SK-N-DZ (cell line): ENCODE results near the gene PRAF2. TPM values are rescaled to one million over a fixed set of nuclear protein-coding genes. Genes with fewer than 3 reads are reported as not detected.

Experiments
- DNase-seq: peaks from one replicate; pipeline ENCODE4 v3.0.0-alpha.2; 2015; ENCODE audit warnings: low spot score
- polyA plus RNA-seq, 2 experiments: library from polyadenylated mRNA; depleted of rRNA; stranded (reverse); fragments of >200 nt; gene quantifications; 2 replicates each; pipeline ENCODE4 v1.2.3, GENCODE V29; 2014

Gene PRAF2
- 13.0 and 16.2 TPM in 2 replicates for polyA plus RNA-seq (2014; cell fraction: cytosol; rRNA removed)
- 7.0 and 20.0 TPM in 2 replicates for polyA plus RNA-seq (2014; cell fraction: nucleus; rRNA removed)

DNA sequence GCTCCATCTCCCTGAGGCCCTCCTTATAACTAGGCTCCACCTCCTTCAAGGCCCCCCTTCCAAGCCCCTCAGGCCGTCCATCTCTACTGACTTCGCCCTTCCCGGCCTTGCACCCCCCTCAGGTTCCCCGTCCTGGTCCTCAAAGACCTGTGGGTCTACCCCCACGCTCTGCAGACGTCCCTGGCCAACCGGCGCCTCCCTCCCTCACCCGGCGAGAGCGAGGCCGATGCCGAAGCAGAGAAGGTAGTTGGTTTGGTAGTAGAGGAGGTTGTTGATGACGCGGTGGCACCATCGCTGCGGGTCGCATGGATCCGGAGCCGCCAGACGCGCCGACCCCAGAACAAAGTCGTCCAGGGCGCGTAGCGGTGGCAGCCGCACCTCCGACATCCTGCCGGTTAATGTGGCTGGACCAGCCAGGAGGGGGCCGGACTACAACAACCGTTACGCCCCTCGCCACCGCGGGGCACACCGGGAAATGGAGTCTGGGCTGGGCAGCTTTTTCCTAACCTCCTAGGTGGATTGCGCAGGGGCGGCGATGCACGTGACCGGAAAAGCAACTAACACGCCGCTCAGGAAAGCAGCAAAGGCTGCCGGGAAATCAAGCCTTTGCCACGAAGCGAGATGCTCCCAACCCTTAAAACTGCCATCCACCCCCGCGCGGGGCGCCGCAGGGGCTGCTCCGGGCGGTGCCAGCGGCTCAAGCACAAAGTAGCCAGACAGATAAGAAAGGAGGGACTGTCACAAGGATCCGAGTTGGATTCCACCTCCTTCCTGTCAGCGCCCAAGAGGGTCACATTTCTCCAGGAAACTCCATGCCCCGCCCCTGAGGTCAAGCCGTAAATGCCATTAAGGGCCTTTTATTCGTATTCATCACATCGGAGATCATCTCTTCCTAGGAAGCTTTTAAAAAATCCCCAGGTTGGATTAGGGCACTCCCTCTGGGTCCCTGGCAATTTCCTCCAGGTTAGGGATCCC is at the start of gene PRAF2:
Gene PRAF2 (minus strand): TSS at position 402 of the 975 bp plus-strand sequence. CDS start 15 bp downstream, at position 387.
- peak; percentile 90 for DNase-seq

DNA sequence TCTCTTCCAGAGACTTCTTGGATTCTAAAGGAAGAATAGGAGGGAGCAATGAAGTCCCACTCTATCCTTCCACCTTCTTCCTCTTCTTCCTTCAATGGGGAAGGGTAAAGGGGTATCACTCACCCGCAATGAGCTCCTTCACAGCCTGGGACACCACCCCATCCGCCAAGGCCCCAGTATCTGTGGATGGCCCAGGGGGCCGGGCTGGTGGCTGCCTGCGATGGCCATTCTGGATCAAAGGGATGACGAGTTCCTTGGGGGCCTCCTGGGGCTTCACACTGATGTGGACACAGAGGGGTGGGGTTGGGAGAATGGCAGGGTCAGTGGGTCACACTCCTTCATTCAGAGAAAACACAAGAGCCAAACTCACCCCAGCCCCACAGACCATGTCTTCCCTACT is 48.7 kb upstream of the PRAF2 start:
- no peak for DNase-seq

- no peak for DNase-seq
Observed at GRCh38 chrX:49120091-49120490, 46.3 kb upstream of the PRAF2 start.

GRCh38 chrX:49117581-49117980 is 43.8 kb upstream of the PRAF2 start:
- no peak for DNase-seq

DNA sequence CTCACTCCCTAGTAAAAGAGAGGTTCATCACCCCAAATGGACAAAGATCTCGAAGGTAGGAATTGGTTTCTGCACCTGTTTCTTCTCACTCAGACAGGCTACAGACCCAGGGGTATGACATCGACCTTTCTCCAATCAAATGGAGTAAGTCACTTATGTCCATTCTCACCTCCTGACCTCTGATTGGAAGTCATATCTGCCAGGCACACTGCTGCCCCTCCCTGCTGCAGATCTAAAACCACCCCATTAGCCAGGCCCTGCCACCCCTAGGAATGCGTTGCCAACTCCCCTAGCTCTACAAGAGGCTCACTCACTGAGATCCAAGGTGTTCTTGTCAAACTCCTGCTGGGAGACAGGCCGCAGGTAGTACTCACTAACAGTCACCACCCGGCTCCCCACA is 42.9 kb upstream of the PRAF2 start:
- no peak for DNase-seq

DNA sequence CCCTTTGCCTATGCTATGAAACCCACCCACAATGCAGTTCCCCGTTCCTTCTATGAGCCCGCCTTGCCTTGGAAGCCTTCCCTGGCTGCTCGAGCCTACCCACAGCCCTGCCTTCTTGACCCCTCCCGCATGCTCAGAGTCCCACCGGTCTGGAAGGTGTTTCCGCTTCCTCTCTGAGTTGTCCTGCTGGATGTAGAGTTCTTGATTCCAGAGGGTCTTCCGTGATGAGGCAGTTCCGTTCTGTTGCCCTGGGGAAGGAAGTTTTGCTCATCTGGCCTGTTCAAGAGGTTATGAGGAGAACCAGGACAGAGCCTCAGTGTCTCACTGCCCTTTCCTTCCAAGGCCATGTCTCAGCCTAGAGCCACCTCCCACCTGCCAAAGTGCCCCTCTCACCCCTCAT is 42.3 kb upstream of the PRAF2 start:
- no peak for DNase-seq

DNA sequence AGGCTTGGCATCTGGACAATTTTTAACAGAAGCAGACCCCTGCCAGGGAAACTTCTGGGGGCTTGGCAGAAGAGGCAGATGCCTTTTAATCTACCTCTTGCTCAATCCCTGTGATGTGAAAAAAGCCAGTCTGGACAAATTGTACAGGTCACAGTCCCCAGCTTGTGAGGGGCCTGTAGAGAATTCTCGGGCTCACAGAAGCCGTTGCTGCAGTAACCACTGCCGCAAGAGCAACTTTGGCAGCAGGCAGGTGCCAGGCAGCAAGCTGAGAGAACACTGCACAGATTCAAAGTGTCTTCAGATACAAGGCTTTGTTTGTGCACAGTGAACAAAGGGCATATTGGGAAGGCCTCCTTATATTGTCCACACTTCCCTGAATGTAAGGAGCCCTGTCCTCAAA is 38.0 kb upstream of the PRAF2 start:
- DNase-seq: no peak

GRCh38 chrX:49110417-49110816 is 36.6 kb upstream of the PRAF2 start:
- DNase-seq: no peak

- no peak for DNase-seq
Observed at GRCh38 chrX:49108641-49109040, 34.8 kb upstream of the PRAF2 start.

DNA sequence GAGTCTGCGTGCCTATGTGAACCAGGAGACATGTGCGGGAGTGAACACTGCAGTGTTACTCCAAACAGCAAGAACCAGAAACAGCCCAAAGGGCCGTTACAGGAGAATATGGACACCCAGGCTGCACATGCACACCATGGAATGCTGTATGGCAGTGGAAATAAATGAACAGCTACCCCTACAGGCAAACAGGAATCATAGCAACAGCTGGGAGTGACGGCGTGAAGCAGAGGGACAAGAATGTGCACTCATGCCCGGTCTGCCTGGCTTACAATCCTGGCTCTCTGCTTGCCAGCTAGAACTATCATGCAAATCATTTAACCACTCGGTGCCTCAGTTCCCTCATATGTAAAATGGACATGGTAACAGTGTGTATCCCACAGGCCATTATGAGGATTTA is 33.1 kb upstream of the PRAF2 start:
- DNase-seq: no peak

- DNase-seq: no peak
Observed at GRCh38 chrX:49106296-49106695, 32.5 kb upstream of the PRAF2 start.

DNA sequence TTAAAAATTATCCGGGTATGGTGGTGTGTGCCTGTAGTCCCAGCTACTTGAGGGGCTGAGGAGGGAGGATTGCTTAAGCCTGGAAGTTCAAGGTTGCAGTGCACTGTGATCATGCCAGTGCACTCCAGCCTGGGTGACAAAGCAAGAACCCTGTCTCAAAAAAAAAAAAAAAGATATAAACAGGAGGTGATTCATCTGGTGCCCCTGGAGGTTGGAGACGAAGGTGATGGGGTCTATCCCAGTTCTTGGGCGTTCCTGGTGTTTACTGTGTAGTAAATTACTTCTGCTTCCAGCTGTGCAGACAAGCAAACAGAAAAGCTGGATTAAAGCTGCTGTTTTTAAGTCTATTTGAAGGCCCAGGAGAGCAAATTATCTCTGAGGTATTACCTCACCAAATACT is 29.8 kb upstream of the PRAF2 start:
- DNase-seq: no peak

DNA sequence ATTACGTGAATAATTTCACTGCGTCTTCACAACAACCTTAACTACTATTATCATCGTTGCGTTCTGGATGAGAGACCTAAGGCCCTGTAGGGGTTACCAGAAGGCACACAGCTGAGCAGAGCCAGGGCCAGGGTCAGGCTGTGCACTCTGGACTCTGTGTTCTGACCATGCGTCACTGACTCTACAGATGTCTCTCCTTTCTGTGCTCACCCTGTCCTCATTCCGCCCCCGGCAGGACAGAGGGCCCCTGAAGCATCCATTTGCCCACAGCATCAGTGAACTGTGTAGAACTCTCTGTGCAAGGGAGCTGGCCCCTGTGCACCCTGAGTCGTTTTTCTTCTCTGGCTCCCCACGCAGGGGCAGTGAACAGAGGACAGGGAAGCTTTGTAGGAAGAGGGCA is 28.4 kb upstream of the PRAF2 start:
- no peak for DNase-seq

- no peak for DNase-seq
Observed at GRCh38 chrX:49101629-49101984, 27.8 kb upstream of the PRAF2 start.

GRCh38 chrX:49100704-49101628 is 27.2 kb upstream of the PRAF2 start:
- DNase-seq: peak; percentile 94

GRCh38 chrX:49096419-49096818 is 22.6 kb upstream of the PRAF2 start:
- DNase-seq: no peak

- no peak for DNase-seq
Observed at GRCh38 chrX:49089553-49089952, 15.8 kb upstream of the PRAF2 start.

GRCh38 chrX:49082271-49082871 is 8.6 kb upstream of the PRAF2 start:
- DNase-seq: no peak

- peak; percentile 52 for DNase-seq
Observed at GRCh38 chrX:49079489-49080428, 6.0 kb upstream of the PRAF2 start, which contains the start of gene WDR45. TSS of gene WDR45 (minus strand) at chrX:49079887. CDS start at chrX:49078095, 1,792 bp downstream.

DNA sequence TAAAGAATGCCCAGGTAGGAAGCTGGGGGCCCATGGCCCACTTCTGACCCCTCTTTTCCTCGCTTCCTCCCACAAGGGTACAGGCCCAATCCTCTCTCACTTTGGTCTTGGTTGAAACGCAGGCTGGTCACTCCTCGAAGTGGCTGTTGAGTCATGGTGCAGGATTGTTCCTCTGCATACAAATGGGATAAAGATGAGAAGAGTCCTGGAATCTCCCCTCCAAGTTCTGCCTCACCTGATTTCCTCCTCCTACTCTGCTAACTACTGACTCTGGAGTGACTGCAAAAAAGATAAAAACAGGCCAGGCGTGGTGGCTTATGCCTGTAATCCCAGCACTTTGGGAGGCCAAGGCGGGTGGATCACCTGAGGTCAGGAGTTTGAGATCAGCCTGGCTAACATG is 4.1 kb upstream of the PRAF2 start:
- DNase-seq: no peak

GRCh38 chrX:49075347-49075746 is 1.5 kb upstream of the PRAF2 start:
- DNase-seq: no peak
